Measurements from ENCODE around the gene IGF1R. TPM values are rescaled to one million over a fixed set of nuclear protein-coding genes. Genes with fewer than 3 reads are reported as not detected.

The IGF1R gene
- total and polyA plus RNA-seq, 4 experiments from 2014 or later = 0.45 to 49.2 (median 25.1) TPM

- intact Hi-C loops (cut with micrococcal nuclease) = loop anchor here (5.0 kb wide), 2 partner anchors 914 to 1079 kb away; partner anchors contain the start of genes LYSMD4 and MEF2A
- peaks cover 0 to 9% (median 2%) of the 10 kb centered on the region in 8 donors for H3K9me3 Mint-ChIP-seq
- H3K9me3 ChIP-seq (ENCODE audit: control insufficient read depth in 1 of 2, low read length in 2 of 2) = no peaks in the 10 kb centered on the region
- CTCF ChIA-PET (ENCODE audit: partially characterized antibody) = interaction anchor here (1.1 kb wide), 1 partner anchor 134 kb away, joined by 4 read pairs; no protein-coding TSS in a partner anchor
- H3K4me3 Mint-ChIP-seq = no peak overlapping the region
- peaks cover 29 to 31% of the 10 kb centered on the region in 2 donors for H3K27me3 Mint-ChIP-seq
- DNase-seq = no peak
- no peak overlapping the region for H3K27ac Mint-ChIP-seq
- H3K36me3 Mint-ChIP-seq = peaks cover 0 to 7% of the 10 kb centered on the region in 2 donors
- H3K36me3 ChIP-seq (ENCODE audit: insufficient read depth, low read length) = no peaks in the 10 kb centered on the region
- H3K4me1 ChIP-seq (ENCODE audit: insufficient read depth, low read length) = peaks cover 23% of the 10 kb centered on the region
- H3K4me1 Mint-ChIP-seq = peaks cover 15 to 32% (median 29%) of the 10 kb centered on the region in 4 donors
- peaks cover 14% of the 10 kb centered on the region for H3K27me3 ChIP-seq (ENCODE audit: insufficient read depth, low read length)
- POLR2A ChIA-PET (ENCODE audit: partially characterized antibody) = no interaction called here
- H3K27ac ChIP-seq (ENCODE audit: low read depth, low read length) = no peak overlapping the region
- no peak overlapping the region for H3K4me3 ChIP-seq (ENCODE audit: low read length in 2 of 2)
Measured at GRCh38 chr15:98653686-98654085, 5.3 kb downstream of the IGF1R start.

GRCh38 chr15:98654790-98655360 lies 6.5 kb downstream of the IGF1R start:
- no peak overlapping the region for H3K27ac Mint-ChIP-seq
- CTCF ChIA-PET (ENCODE audit: partially characterized antibody) = interaction anchor here (1.1 to 1.2 kb wide), 2 partner anchors 135 kb away, joined by 4 read pairs; no protein-coding TSS in a partner anchor
- H3K4me1 Mint-ChIP-seq = peaks cover 15 to 33% (median 31%) of the 10 kb centered on the region in 4 donors

GRCh38 chr15:98655732-98656131 lies 7.4 kb downstream of the IGF1R start:
- no peaks in the 10 kb centered on the region for H3K9me3 ChIP-seq (ENCODE audit: control insufficient read depth in 1 of 2, low read length in 2 of 2)
- H3K36me3 ChIP-seq (ENCODE audit: insufficient read depth, low read length) = no peaks in the 10 kb centered on the region
- H3K4me3 ChIP-seq (ENCODE audit: low read length in 2 of 2) = no peak overlapping the region
- H3K4me1 Mint-ChIP-seq = peaks cover 11 to 28% (median 27%) of the 10 kb centered on the region in 4 donors
- H3K27me3 ChIP-seq (ENCODE audit: insufficient read depth, low read length) = peaks cover 12% of the 10 kb centered on the region
- POLR2A ChIA-PET (ENCODE audit: partially characterized antibody) = interaction anchor here (0.6 kb wide), 1 partner anchor 118 kb away, joined by 3 read pairs; no protein-coding TSS in a partner anchor
- DNase-seq = no peak
- peaks cover 14% of the 10 kb centered on the region for H3K4me1 ChIP-seq (ENCODE audit: insufficient read depth, low read length)
- peaks cover 0 to 7% (median 1%) of the 10 kb centered on the region in 8 donors for H3K9me3 Mint-ChIP-seq
- intact Hi-C loops (cut with micrococcal nuclease) = loop anchor here (5.0 kb wide), 1 partner anchor 122 kb away; no protein-coding TSS in a partner anchor
- H3K36me3 Mint-ChIP-seq = peaks cover 0 to 3% of the 10 kb centered on the region in 2 donors
- CTCF ChIA-PET (ENCODE audit: partially characterized antibody) = interaction anchor here (1.0 to 1.2 kb wide), 2 partner anchors 136 to 194 kb away, joined by 3 to 4 read pairs; no protein-coding TSS in a partner anchor
- H3K27ac Mint-ChIP-seq = no peak overlapping the region
- peaks cover 26 to 30% of the 10 kb centered on the region in 2 donors for H3K27me3 Mint-ChIP-seq
- H3K4me3 Mint-ChIP-seq = no peak overlapping the region
- no peak overlapping the region for H3K27ac ChIP-seq (ENCODE audit: low read depth, low read length)

More at GRCh38 chr15:98654790-98655360, 6.5 kb downstream of the IGF1R start:
- H3K9me3 Mint-ChIP-seq = peaks cover 0 to 9% (median 2%) of the 10 kb centered on the region in 8 donors
- intact Hi-C loops (cut with micrococcal nuclease) = loop anchor here (5.0 kb wide), 3 partner anchors 122 to 1077 kb away; partner anchors contain the start of genes LYSMD4 and MEF2A
- no peak overlapping the region for H3K4me3 Mint-ChIP-seq
- Histone ChIP-seq H3K36me3 (ENCODE audit: insufficient read depth, low read length) (no peaks in the 10 kb centered on the region), H3K4me1 (ENCODE audit: insufficient read depth, low read length) (peaks cover 22% of the 10 kb centered on the region), H3K4me3 (ENCODE audit: low read length in 2 of 2) (no peak overlapping the region), H3K27ac (ENCODE audit: low read depth, low read length) (no peak overlapping the region), H3K9me3 (ENCODE audit: control insufficient read depth in 1 of 2, low read length in 2 of 2) (no peaks in the 10 kb centered on the region), H3K27me3 (ENCODE audit: insufficient read depth, low read length) (peaks cover 14% of the 10 kb centered on the region)
- no peak for DNase-seq
- H3K36me3 Mint-ChIP-seq = peaks cover 0 to 7% of the 10 kb centered on the region in 2 donors
- H3K27me3 Mint-ChIP-seq = peaks cover 30 to 34% of the 10 kb centered on the region in 2 donors
- POLR2A ChIA-PET (ENCODE audit: partially characterized antibody) = interaction anchor here (0.6 kb wide), 1 partner anchor 117 kb away, joined by 3 read pairs; no protein-coding TSS in a partner anchor

- Mint-ChIP-seq H3K4me1 (peaks cover 0 to 19% (median 10%) of the 10 kb centered on the region in 4 donors), H3K27ac (peak overlapping the region in 2 of 7 donors; percentile 17 to 43), H3K9me3 (no peaks in the 10 kb centered on the region), H3K36me3 (no peaks in the 10 kb centered on the region), H3K27me3 (peaks cover 15 to 17% of the 10 kb centered on the region in 2 donors), H3K4me3 (no peak overlapping the region)
- Histone ChIP-seq H3K9me3 (ENCODE audit: control insufficient read depth in 1 of 2, low read length in 2 of 2) (no peaks in the 10 kb centered on the region), H3K27ac (ENCODE audit: low read depth, low read length) (no peak overlapping the region), H3K4me1 (ENCODE audit: insufficient read depth, low read length) (peaks cover 3% of the 10 kb centered on the region), H3K36me3 (ENCODE audit: insufficient read depth, low read length) (no peaks in the 10 kb centered on the region), H3K4me3 (ENCODE audit: low read length in 2 of 2) (no peak overlapping the region), H3K27me3 (ENCODE audit: insufficient read depth, low read length) (no peaks in the 10 kb centered on the region)
- ChIA-PET POLR2A (ENCODE audit: partially characterized antibody) (interaction anchor here (1.3 kb wide), 1 partner anchor 9 kb away, joined by 4 read pairs; the partner anchor contains the start of gene IGF1R), CTCF (ENCODE audit: partially characterized antibody) (interaction anchor here (0.7 to 8.9 kb wide), 10 partner anchors 11 to 233 kb away, joined by 3 to 145 read pairs (median 3); no protein-coding TSS in a partner anchor)
- intact Hi-C loops (cut with micrococcal nuclease) = loop anchor here (2.0 to 5.0 kb wide), 2 partner anchors 77 to 120 kb away; no protein-coding TSS in a partner anchor
- DNase-seq = no peak
Measured at GRCh38 chr15:98657721-98658120, 9.4 kb downstream of the IGF1R start.

GRCh38 chr15:98658831-98659699 lies 10.7 kb downstream of the IGF1R start:
- no peaks in the 10 kb centered on the region for H3K27me3 ChIP-seq (ENCODE audit: insufficient read depth, low read length)
- DNase-seq = peak in 4 of 5 donors; percentile 27 to 40 (median 35)
- no peaks in the 10 kb centered on the region for H3K9me3 Mint-ChIP-seq
- intact Hi-C loops (cut with micrococcal nuclease) = loop anchor here (1.0 to 5.0 kb wide), 5 partner anchors 8 to 217 kb away; no protein-coding TSS in a partner anchor
- H3K4me3 Mint-ChIP-seq = no peak overlapping the region
- no peak overlapping the region for H3K27ac Mint-ChIP-seq
- POLR2A ChIA-PET (ENCODE audit: partially characterized antibody) = interaction anchor here (0.6 kb wide), 1 partner anchor 110 kb away, joined by 3 read pairs; no protein-coding TSS in a partner anchor
- CTCF ChIA-PET (ENCODE audit: partially characterized antibody) = interaction anchor here (0.6 to 8.9 kb wide), 28 partner anchors 7 to 232 kb away, joined by 3 to 145 read pairs (median 3); no protein-coding TSS in a partner anchor
- H3K27me3 Mint-ChIP-seq = peaks cover 15 to 16% of the 10 kb centered on the region in 2 donors
- H3K27ac ChIP-seq (ENCODE audit: low read depth, low read length) = no peak overlapping the region
- H3K4me1 ChIP-seq (ENCODE audit: insufficient read depth, low read length) = peaks cover 3% of the 10 kb centered on the region
- peaks cover 0 to 18% (median 10%) of the 10 kb centered on the region in 4 donors for H3K4me1 Mint-ChIP-seq
- no peak overlapping the region for H3K4me3 ChIP-seq (ENCODE audit: low read length in 2 of 2)
- H3K36me3 ChIP-seq (ENCODE audit: insufficient read depth, low read length) = no peaks in the 10 kb centered on the region
- H3K9me3 ChIP-seq (ENCODE audit: control insufficient read depth in 1 of 2, low read length in 2 of 2) = no peaks in the 10 kb centered on the region
- no peaks in the 10 kb centered on the region for H3K36me3 Mint-ChIP-seq

GRCh38 chr15:98660055-98660454 lies 11.7 kb downstream of the IGF1R start:
- CTCF ChIA-PET (ENCODE audit: partially characterized antibody) = interaction anchor here (0.7 to 8.9 kb wide), 23 partner anchors 8 to 233 kb away, joined by 3 to 145 read pairs (median 3); no protein-coding TSS in a partner anchor
- H3K4me1 Mint-ChIP-seq = peaks cover 0 to 16% (median 9%) of the 10 kb centered on the region in 4 donors

More at GRCh38 chr15:98660055-98660454, 11.7 kb downstream of the IGF1R start:
- Histone ChIP-seq H3K36me3 (ENCODE audit: insufficient read depth, low read length) (no peaks in the 10 kb centered on the region), H3K9me3 (ENCODE audit: control insufficient read depth in 1 of 2, low read length in 2 of 2) (no peaks in the 10 kb centered on the region), H3K4me3 (ENCODE audit: low read length in 2 of 2) (no peak overlapping the region), H3K4me1 (ENCODE audit: insufficient read depth, low read length) (peaks cover 3% of the 10 kb centered on the region), H3K27me3 (ENCODE audit: insufficient read depth, low read length) (no peaks in the 10 kb centered on the region), H3K27ac (ENCODE audit: low read depth, low read length) (no peak overlapping the region)
- DNase-seq = no peak
- H3K27ac Mint-ChIP-seq = no peak overlapping the region
- no peak overlapping the region for H3K4me3 Mint-ChIP-seq
- H3K9me3 Mint-ChIP-seq = no peaks in the 10 kb centered on the region
- H3K36me3 Mint-ChIP-seq = no peaks in the 10 kb centered on the region
- intact Hi-C loops (cut with micrococcal nuclease) = no loop called here
- POLR2A ChIA-PET (ENCODE audit: partially characterized antibody) = interaction anchor here (1.0 kb wide), 1 partner anchor 141 kb away, joined by 3 read pairs; no protein-coding TSS in a partner anchor
- H3K27me3 Mint-ChIP-seq = peaks cover 10 to 13% of the 10 kb centered on the region in 2 donors
